ENCODE measurements around the gene ADAM22.
"Not testable (repeated sequence)": the region's sequence is repeated elsewhere in the genome, so short reads cannot be mapped to it uniquely, and the experiment has no call there.

Gene ADAM22

DNA sequence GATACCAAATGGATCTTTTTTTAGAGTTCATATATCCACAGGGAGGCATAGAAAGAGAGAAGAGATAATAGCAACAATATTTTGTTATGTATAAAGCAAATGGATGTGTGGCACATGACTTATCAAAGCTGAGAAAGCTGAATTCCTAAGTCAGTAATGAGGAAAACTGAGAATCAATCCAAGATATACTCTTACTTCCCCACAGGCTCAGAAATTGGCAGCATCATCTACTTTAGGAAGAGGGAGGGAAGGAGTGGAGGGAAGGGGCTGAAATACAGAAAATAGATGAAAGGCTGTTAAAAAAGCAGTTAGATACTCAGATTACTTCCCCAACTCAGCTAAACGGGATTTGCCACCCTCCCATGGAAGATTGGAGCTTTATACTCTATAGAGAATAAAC, 222.3 kb downstream of the ADAM22 start:
- H3K27ac ChIP-seq, result no peak overlapping the region
- TF ChIP-seq, protein P1, sequence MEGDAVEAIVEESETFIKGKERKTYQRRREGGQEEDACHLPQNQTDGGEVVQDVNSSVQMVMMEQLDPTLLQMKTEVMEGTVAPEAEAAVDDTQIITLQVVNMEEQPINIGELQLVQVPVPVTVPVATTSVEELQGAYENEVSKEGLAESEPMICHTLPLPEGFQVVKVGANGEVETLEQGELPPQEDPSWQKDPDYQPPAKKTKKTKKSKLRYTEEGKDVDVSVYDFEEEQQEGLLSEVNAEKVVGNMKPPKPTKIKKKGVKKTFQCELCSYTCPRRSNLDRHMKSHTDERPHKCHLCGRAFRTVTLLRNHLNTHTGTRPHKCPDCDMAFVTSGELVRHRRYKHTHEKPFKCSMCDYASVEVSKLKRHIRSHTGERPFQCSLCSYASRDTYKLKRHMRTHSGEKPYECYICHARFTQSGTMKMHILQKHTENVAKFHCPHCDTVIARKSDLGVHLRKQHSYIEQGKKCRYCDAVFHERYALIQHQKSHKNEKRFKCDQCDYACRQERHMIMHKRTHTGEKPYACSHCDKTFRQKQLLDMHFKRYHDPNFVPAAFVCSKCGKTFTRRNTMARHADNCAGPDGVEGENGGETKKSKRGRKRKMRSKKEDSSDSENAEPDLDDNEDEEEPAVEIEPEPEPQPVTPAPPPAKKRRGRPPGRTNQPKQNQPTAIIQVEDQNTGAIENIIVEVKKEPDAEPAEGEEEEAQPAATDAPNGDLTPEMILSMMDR (IDR thresholded peaks at IDR 0.05), result no peak
- TF ChIP-seq ZFX (IDR thresholded peaks at IDR 0.05; ENCODE audit: borderline replicate concordance), result no peak

DNA sequence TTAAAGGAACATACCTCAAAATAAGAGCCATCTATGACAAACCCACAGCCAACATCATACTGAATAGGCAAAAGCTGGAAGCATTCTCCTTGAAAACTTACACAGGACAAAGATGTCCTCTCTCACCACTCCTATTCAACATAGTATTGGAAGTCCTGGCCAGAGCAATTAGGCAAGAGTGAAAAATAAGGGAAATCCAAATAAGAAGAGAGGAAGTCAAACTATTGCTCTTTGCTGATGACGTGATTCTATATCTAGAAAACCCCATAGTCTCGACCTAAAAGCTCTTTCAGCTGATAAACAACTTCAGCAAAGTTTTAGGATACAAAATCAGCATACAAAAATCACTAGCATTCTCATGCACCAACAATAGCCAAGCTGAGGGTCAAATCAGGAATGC, 225.7 kb downstream of the ADAM22 start:
- H3K27ac ChIP-seq, result not testable (repeated sequence)

DNA sequence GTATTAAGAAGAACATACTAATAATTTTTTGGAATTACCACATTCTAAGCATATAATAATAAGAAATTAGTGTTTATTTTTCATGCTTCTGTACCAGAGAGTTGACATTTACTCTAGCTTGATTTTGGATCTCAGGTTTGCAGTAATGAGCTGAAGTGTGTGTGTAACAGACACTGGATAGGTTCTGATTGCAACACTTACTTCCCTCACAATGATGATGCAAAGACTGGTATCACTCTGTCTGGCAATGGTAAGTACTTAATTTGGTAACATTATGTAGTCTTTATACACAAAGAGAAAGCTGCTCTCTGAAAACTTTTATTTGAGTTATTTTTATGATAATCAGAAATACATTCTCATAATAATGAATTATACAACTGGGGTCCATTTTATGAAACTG, 231.6 kb downstream of the ADAM22 start:
- no peak for TF ChIP-seq ZFX (IDR thresholded peaks at IDR 0.05; ENCODE audit: borderline replicate concordance)
- TF ChIP-seq, protein P1 (IDR thresholded peaks at IDR 0.05), result no peak
- H3K27ac ChIP-seq, result no peak overlapping the region

DNA sequence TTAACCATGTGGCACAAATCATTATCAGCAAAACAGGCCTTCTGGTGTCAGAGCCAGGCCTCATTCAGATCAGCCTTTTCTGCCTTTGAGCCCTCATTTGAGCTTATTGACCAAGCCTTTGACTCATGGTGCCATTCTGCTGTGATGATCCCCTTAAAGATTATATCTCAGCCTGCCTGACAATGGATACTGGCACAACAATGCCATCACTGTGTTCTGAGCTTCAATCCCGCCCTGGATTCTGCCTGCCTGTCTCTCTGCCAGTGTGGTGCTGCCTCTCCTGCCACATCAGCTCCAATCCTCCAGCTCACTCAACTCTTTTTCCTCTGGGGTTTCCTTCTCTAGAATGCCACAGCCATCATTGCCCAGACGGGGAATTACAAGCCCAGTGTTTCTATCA, 233.2 kb downstream of the ADAM22 start:
- TF ChIP-seq, protein P1 (IDR thresholded peaks at IDR 0.05), result no peak
- no peak for TF ChIP-seq ZFX (IDR thresholded peaks at IDR 0.05; ENCODE audit: borderline replicate concordance)
- no peak overlapping the region for H3K27ac ChIP-seq

DNA sequence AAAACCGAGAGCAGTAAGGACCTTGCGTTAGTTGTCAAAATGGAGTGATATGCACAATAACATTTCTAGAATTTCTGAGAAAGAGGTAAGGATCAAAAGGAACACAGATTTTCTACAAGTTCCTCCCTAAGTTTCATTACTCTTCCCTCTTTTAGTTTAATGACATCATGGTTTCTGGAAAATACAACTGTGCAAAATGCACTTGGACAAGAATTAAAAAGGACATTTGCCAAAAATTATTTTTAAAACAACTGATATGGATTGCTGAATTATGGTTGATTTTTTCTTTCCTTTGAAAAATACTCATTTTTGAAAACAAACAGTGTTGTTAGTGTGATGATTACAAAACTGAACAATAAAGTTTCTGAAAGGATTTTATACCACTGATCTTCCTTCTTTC, 233.7 kb downstream of the ADAM22 start:
- no peak for TF ChIP-seq ZFX (IDR thresholded peaks at IDR 0.05; ENCODE audit: borderline replicate concordance)
- TF ChIP-seq, protein P1 (IDR thresholded peaks at IDR 0.05), result no peak
- H3K27ac ChIP-seq, result no peak overlapping the region

DNA sequence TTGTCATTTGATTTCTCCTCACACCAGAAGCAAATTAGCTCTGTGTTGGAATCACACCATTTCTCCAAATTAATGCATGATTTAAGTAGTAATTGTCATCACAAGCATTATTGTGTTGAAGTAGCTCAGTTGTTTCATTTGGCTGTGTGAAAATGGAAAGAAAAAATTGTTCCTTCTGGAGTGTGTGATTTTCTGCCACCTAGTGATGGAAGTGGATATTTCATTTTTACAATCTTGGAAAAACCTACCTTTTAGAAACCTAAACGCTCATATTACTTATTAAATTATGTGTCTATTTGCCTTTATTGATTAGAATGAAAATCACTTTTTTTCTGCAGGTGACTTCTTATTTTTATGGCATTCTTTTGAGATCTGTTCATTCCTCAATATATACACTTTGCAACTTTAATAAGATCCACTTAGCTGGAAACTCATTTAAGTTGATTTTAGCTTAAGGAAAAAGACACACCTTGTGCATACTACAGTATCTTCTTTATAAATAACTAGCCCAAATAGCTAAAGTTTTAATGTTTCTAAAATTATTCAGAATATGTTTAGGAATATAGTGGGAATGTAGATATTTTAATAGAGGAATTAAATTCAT, 235.8 kb downstream of the ADAM22 start:
- no peak overlapping the region for H3K27ac ChIP-seq
- TF ChIP-seq, protein P1 (IDR thresholded peaks at IDR 0.05), result peak; percentile 89
- TF ChIP-seq ZFX (IDR thresholded peaks at IDR 0.05; ENCODE audit: borderline replicate concordance), result no peak

DNA sequence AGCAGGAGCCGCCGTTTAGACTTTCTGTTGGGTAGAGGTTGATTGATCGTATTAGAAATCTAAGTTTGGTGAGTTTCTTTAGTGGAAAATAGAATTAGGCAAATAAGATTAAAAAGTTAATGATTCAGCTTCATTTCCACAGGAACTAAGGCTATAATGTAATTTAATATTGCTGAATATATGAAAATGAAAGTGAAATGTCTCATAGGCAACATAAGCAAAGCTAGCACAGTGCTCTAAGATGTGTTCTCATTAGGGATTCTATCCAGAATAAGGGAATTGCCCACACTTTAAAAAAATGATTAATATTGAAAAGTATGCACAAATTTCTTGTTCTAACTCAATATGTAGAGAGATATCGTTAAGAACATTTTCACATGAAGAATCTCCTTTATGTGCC, 238.8 kb downstream of the ADAM22 start:
- TF ChIP-seq ZFX (IDR thresholded peaks at IDR 0.05; ENCODE audit: borderline replicate concordance), result no peak
- TF ChIP-seq, protein P1 (IDR thresholded peaks at IDR 0.05), result no peak

DNA sequence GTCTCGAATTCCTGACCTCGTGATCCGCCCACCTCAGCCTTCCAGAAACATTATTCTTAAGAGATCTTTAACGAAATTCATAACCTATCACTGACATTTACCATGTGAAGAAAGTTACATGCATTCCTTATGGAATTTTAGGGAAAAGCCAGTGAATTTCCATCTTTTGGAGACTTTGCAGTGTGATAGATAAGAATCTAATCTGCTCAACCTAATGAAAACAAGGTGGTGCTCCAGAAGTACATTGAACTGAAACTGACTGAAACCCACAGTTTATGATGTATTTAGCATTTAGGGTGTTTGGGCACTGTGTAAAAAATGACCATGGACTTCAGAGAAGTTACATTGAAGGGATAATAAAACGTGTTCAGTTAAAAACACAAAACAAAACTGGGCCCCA, 242.1 kb downstream of the ADAM22 start:
- no peak for TF ChIP-seq ZFX (IDR thresholded peaks at IDR 0.05; ENCODE audit: borderline replicate concordance)
- TF ChIP-seq, protein P1 (IDR thresholded peaks at IDR 0.05), result no peak

More for the DNA sequence above, 238.8 kb downstream of the ADAM22 start:
- H3K27ac ChIP-seq, result no peak overlapping the region

More for the DNA sequence above, 242.1 kb downstream of the ADAM22 start:
- H3K27ac ChIP-seq, result no peak overlapping the region

All from 22Rv1 (cell line).